AG09309 (cell line): ENCODE results near the gene SRPK2.

Experiments used
- DNase-seq: peaks from one replicate; pipeline ENCODE4 v3.0.0-alpha.2; 2010; ENCODE audit warnings: low read depth
- H3K4me3 ChIP-seq: 2 replicates; pipeline ENCODE4 v1.5.1; 2011; ENCODE audit warnings: mild to moderate bottlenecking, low read depth, low read length, moderate library complexity; ENCODE audit not compliant: control insufficient read depth
- CTCF ChIP-seq: IDR thresholded peaks from 2 replicates; pipeline ENCODE4 v1.5.1; 2011; ENCODE audit warnings: mild to moderate bottlenecking, low read depth, low read length, inconsistent platforms; ENCODE audit not compliant: insufficient read depth, control insufficient read depth; ENCODE audit errors: missing control alignments

The SRPK2 gene

DNA sequence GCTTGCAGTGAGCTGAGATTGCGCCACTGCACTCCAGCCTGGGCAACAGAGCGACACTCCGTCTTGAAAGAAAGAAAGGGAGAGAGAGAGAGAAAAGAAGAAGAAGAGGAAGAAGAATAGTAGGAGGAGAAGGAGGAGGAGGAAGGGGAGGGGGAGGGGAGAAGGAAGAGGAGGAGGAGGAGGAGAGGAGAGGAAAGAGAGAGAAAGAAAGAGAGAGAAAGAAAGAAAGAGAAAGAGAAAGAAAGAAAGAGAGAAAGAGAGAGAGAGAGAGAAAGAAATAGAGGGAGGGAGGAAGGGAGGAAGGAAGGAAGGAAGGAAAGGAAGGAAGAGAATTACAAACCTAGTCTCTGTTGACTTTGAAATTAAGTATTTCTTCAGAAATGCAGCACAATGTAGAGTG lies 7.8 kb upstream of the SRPK2 start:
- TF ChIP-seq CTCF: no peak
- no peak overlapping the region for H3K4me3 ChIP-seq
- DNase-seq: no peak

DNA sequence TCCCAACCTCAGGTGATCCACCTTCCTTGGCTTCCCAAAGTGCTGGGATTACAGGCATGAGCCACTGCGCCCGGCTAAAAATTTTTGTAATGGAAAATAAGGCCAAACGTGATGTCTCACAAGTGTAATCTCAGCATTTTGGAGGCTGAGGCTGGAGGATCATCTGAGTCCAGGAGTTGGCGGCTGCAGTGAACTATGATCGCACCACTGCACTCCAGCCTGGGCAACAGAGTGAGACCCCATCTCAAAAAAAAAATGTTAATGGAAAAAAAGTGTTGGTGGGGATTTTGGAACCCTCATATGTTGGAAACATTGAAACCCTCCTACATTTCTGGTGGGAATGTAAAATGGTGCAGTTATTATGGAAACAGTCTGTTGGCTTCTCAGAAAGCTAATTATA lies 2.7 kb upstream of the SRPK2 start:
- TF ChIP-seq CTCF: no peak
- no peak overlapping the region for H3K4me3 ChIP-seq
- no peak for DNase-seq

- no peak for TF ChIP-seq CTCF
- no peak for DNase-seq
- no peak overlapping the region for H3K4me3 ChIP-seq
Measured at GRCh38 chr7:105389889-105390288, 1.2 kb upstream of the SRPK2 start.

- no peak for DNase-seq
- H3K4me3 ChIP-seq: peak overlapping the region; percentile 87
- no peak for TF ChIP-seq CTCF
Measured at GRCh38 chr7:105389088-105389650, 448 bp upstream of the SRPK2 start.

DNA sequence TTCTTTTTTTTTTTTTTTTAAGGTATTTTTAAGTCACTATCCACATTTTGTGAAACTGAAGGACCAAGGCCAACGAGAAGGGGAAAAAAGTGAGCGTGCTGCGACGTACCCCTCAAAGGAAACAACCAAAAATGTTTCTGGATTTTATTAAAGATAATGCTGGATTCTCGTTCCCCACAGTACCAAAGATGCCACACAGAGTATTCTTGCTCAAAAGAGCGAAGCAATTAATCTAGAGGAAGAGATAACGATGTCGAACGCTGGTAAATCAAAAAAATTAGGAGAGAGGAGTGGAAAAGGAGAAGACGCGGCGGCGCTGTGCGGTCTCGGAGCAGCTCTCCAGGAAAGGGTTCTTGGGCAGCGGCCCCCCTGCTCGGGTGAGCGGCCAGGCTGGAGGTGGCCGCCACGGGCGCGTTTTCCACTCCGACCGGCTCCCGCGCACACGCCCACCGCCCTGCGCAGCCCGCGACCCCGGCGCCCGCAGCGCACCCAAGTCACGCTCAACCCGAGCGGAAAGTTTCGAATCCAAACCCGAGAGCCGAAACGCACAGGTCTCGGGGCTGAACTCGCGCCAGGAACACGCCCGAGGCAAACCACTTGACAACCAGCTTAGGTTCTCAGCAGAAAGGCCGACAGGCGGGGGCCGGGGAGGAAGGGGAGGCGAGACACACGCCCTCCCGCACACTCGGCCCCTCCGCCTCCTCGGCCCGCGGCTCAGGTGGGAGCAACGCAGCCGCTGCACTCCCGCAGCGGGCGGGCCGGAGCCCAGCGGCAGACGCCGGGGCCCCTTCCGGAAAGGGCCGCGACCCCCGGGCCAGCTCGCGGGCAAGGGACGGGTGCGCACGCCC lies 989 bp downstream of the SRPK2 start:
- peak overlapping the region; percentile 87 for H3K4me3 ChIP-seq
- DNase-seq: no peak
- no peak for TF ChIP-seq CTCF

GRCh38 chr7:105377903-105378302 lies 10.8 kb downstream of the SRPK2 start:
- no peak for DNase-seq
- H3K4me3 ChIP-seq: no peak overlapping the region
- no peak for TF ChIP-seq CTCF
